ENCODE measurements around the gene MATR3.

- no peak for TF ChIP-seq CTCF (IDR thresholded peaks at IDR 0.05; ENCODE audit: low read depth, low read length, poor library complexity, severe bottlenecking)
- no peak for TF ChIP-seq EZH2phosphoT487 (IDR thresholded peaks at IDR 0.05; ENCODE audit: borderline replicate concordance, low read length)
These were observed 12.7 kb downstream of the MATR3 start for GRCh38 chr5:139306197-139306596.

Measured in DOHH2 (cell line).